MCF 10A (cell line): Measurements from ENCODE around the gene SPRED2. TPM values are rescaled to one million over a fixed set of nuclear protein-coding genes. Genes with fewer than 3 reads are reported as not detected.

Experiments
- BruUV-seq: library from RNA; stranded (reverse); fragments of 400-500 nt; replicated peaks from 2 replicates; lab custom pipeline; 2021; lab: Mats Ljungman, UMichigan
- CTCF ChIA-PET: fragments of 300-600 bp; sonication (Branson Sonifier 250); formaldehyde crosslinking; extraction: SDS; loops from one replicate; lab custom pipeline; 2021; ENCODE audit warnings: antibody characterized with exemption, inconsistent platforms; lab: Yijun Ruan, JAX
- POLR2A ChIA-PET: fragments of 300-600, 350-650 bp; sonication (Branson Sonifier 250); formaldehyde crosslinking; extraction: SDS; loops from one replicate; lab custom pipeline; 2020; ENCODE audit warnings: antibody characterized with exemption, inconsistent platforms; lab: Yijun Ruan, JAX
- DNase-seq: peaks from one replicate; pipeline ENCODE4 v3.0.0-alpha.2; 2018; ENCODE audit not compliant: unreplicated experiment
- H3K27ac Mint-ChIP-seq: one replicate; pipeline ENCODE4 v1.8.0; 2022; ENCODE audit warnings: mild to moderate bottlenecking, low read depth, mixed read lengths; ENCODE audit not compliant: unreplicated experiment
- H3K27me3 Mint-ChIP-seq: one replicate; pipeline ENCODE4 v1.8.0; 2022; ENCODE audit warnings: mixed read lengths; ENCODE audit not compliant: insufficient read depth, unreplicated experiment
- H3K36me3 Mint-ChIP-seq: one replicate; pipeline ENCODE4 v1.8.0; 2022; ENCODE audit warnings: mild to moderate bottlenecking, moderate library complexity, mixed read lengths; ENCODE audit not compliant: insufficient read depth, unreplicated experiment
- H3K4me1 Mint-ChIP-seq: one replicate; pipeline ENCODE4 v1.8.0; 2022; ENCODE audit warnings: mixed read lengths; ENCODE audit not compliant: insufficient read depth, unreplicated experiment
- H3K4me3 Mint-ChIP-seq: one replicate; pipeline ENCODE4 v1.8.0; 2022; ENCODE audit warnings: mild to moderate bottlenecking, moderate library complexity, mixed read lengths; ENCODE audit not compliant: unreplicated experiment
- H3K9me3 Mint-ChIP-seq: one replicate; pipeline ENCODE4 v1.8.0; 2022; ENCODE audit warnings: mixed read lengths; ENCODE audit not compliant: unreplicated experiment
- intact Hi-C: fragments of 100-400 bp; cut with micrococcal nuclease; formaldehyde crosslinking; loops from 2 replicates; pipeline ENCODE4 v1.14.1; 2022
- total RNA-seq: library from RNA; stranded (reverse); gene quantifications from 2 replicates; pipeline ENCODE4 v1.2.3, GENCODE V29; 2022
- TF ChIP-seq, protein P1 (sequence below): fragments of 200-600 bp; IDR thresholded peaks from one replicate; pipeline ENCODE4 v1.8.0; 2022; ENCODE audit warnings: antibody characterized with exemption, mild to moderate bottlenecking; ENCODE audit not compliant: unreplicated experiment

Gene SPRED2
- total RNA-seq, 1 experiment from 2014 or later, result 38.6 TPM

DNA sequence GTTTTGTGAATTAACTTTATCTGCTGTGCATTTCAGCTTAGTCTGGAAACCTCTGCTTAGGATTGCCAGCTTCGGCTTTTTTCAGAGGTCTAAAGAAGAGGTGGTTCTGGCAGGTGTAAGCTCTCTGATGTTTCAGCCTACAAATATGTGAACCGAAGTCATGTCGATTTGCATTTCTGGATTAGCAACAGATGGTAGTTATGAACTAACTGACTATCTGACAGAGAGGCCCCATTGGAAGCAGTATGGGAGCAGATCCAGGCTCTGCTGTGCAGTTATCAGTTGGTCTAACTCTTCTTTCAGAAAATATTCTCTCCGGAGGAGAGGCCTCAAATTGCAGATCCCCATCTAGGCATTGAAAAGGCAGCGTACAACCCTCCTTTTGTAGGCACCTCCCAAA, 32.7 kb upstream of the SPRED2 start:
- BruUV-seq, result no TSS peak
- intact Hi-C loops, result no loop called here
- Mint-ChIP-seq H3K36me3 (no peaks in the 10 kb centered on the region), H3K27ac (no peak overlapping the region), H3K9me3 (peaks cover 13% of the 10 kb centered on the region), H3K4me1 (no peaks in the 10 kb centered on the region), H3K4me3 (no peak overlapping the region), H3K27me3 (no peaks in the 10 kb centered on the region)
- CTCF ChIA-PET, result no interaction called here
- DNase-seq, result no peak
- TF ChIP-seq, protein P1, sequence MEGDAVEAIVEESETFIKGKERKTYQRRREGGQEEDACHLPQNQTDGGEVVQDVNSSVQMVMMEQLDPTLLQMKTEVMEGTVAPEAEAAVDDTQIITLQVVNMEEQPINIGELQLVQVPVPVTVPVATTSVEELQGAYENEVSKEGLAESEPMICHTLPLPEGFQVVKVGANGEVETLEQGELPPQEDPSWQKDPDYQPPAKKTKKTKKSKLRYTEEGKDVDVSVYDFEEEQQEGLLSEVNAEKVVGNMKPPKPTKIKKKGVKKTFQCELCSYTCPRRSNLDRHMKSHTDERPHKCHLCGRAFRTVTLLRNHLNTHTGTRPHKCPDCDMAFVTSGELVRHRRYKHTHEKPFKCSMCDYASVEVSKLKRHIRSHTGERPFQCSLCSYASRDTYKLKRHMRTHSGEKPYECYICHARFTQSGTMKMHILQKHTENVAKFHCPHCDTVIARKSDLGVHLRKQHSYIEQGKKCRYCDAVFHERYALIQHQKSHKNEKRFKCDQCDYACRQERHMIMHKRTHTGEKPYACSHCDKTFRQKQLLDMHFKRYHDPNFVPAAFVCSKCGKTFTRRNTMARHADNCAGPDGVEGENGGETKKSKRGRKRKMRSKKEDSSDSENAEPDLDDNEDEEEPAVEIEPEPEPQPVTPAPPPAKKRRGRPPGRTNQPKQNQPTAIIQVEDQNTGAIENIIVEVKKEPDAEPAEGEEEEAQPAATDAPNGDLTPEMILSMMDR, result no peak
- POLR2A ChIA-PET, result interaction anchor here (1.2 kb wide), 1 partner anchor 13 kb away, joined by 3 read pairs; no protein-coding TSS in a partner anchor

DNA sequence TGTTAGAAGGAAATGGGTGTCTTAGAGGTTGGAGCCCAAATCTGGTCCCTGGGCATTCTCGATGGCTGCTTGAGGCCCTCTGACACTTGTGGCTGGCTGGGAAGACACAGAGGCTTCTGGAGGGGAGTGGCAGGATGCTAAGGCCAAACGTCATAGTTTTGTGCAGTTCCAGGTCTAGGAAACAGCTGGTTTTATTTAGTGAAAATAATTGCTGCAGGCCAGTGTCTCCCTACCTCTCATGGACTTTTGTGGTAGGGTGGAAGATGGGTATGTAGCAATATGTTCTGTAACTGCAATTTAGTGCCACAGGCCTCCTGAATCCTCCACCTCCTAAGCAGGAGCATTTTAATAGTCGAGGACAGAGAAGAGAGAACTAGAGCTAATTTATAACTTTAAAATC, 32.2 kb upstream of the SPRED2 start:
- H3K27ac Mint-ChIP-seq, result no peak overlapping the region

DNA sequence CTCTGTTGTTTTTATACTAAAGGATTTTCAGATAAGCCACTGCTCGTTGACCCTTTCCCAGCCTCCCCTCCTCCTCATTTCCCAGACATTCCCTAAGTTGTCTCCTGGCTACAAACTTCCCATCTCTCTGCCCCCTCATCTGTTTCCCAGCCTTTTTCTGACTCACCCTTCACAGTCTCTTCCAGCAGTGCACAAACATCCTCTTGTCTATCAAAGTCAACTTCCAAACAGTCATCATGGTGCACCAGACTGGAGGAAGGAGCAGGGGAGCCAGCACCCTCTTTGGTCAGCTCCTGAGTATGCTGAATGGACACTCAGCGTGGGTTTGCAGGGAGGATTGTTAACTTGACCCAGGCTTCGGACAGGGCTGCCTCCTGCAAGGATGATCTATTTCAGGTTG, 26.6 kb upstream of the SPRED2 start:
- peaks cover 10% of the 10 kb centered on the region for H3K4me1 Mint-ChIP-seq
- intact Hi-C loops, result no loop called here
- no peak overlapping the region for H3K27ac Mint-ChIP-seq
- no peak overlapping the region for H3K4me3 Mint-ChIP-seq
- TF ChIP-seq, protein P1, result no peak
- H3K9me3 Mint-ChIP-seq, result peaks cover 13% of the 10 kb centered on the region
- ChIA-PET POLR2A (interaction anchor here (0.8 kb wide), 1 partner anchor 30 kb away, joined by 5 read pairs; no protein-coding TSS in a partner anchor), CTCF (interaction anchor here (0.6 kb wide), 1 partner anchor 11 kb away, joined by 3 read pairs; no protein-coding TSS in a partner anchor)
- DNase-seq, result peak; percentile 24
- no peaks in the 10 kb centered on the region for H3K36me3 Mint-ChIP-seq
- no TSS peak for BruUV-seq
- no peaks in the 10 kb centered on the region for H3K27me3 Mint-ChIP-seq

More for the DNA sequence above, 32.2 kb upstream of the SPRED2 start:
- H3K9me3 Mint-ChIP-seq, result peaks cover 13% of the 10 kb centered on the region
- H3K36me3 Mint-ChIP-seq, result no peaks in the 10 kb centered on the region
- no TSS peak for BruUV-seq
- DNase-seq, result no peak
- no peak overlapping the region for H3K4me3 Mint-ChIP-seq
- CTCF ChIA-PET, result no interaction called here
- intact Hi-C loops, result no loop called here
- TF ChIP-seq, protein P1, result no peak
- POLR2A ChIA-PET, result interaction anchor here (1.2 kb wide), 1 partner anchor 14 kb away, joined by 3 read pairs; no protein-coding TSS in a partner anchor
- H3K4me1 Mint-ChIP-seq, result no peaks in the 10 kb centered on the region
- H3K27me3 Mint-ChIP-seq, result no peaks in the 10 kb centered on the region

DNA sequence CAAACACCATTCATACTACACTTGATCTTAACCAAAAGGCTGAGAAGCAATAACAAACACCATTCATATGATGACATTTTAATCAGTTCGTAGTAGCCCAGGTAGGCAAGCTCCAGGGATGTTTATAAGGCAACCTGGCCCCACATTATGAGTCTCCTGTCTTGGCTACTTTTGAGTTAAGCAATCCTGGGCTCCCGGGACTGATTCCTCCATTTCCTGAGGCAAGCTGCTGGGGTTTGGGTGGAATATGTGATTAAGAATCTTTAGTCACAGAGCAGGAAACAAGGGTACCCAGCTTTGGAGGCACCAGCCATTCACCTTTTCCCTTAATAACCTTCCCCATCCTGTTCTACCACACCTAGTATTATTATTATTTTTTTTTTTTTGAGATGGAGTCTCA, 24.5 kb upstream of the SPRED2 start:
- H3K36me3 Mint-ChIP-seq, result no peaks in the 10 kb centered on the region
- peaks cover 2% of the 10 kb centered on the region for H3K9me3 Mint-ChIP-seq
- TF ChIP-seq, protein P1, result no peak
- BruUV-seq, result no TSS peak
- ChIA-PET CTCF (interaction anchor here (0.6 kb wide), 2 partner anchors 32 to 35 kb away, joined by 3 to 6 read pairs; no protein-coding TSS in a partner anchor), POLR2A (no interaction called here)
- DNase-seq, result no peak
- no peaks in the 10 kb centered on the region for H3K27me3 Mint-ChIP-seq
- H3K4me1 Mint-ChIP-seq, result peaks cover 14% of the 10 kb centered on the region
- H3K27ac Mint-ChIP-seq, result no peak overlapping the region
- H3K4me3 Mint-ChIP-seq, result no peak overlapping the region
- intact Hi-C loops, result no loop called here
